HepG2 (cell line): ENCODE measurements around the gene ACTR3. TPM values are rescaled to one million over a fixed set of nuclear protein-coding genes. Genes with fewer than 3 reads are reported as not detected.

ENCODE experiments used
- ATAC-seq: fragments of 200-7000 bp; cut with Tn5 transposase; 3 replicates; pipeline ENCODE4 v1.9.1; 2020; ENCODE audit warnings: mild to moderate bottlenecking, moderate library complexity
- BruUV-seq: library from RNA; stranded (reverse); fragments of 400-500 nt; replicated peaks from 2 replicates; lab custom pipeline; 2021; lab: Mats Ljungman, UMichigan
- CTCF ChIA-PET: fragments of 300-600 bp; formaldehyde crosslinking; extraction: SDS; loops from one replicate; lab custom pipeline; 2021; ENCODE audit warnings: low total read pairs, inconsistent platforms, low intra/inter-chr PET ratio; lab: Yijun Ruan, JAX
- POLR2A ChIA-PET: fragments of 350-600 bp; sonication (Branson Sonifier 250); formaldehyde crosslinking; loops from one replicate; lab custom pipeline; 2020; ENCODE audit warnings: antibody characterized with exemption, inconsistent platforms; lab: Yijun Ruan, JAX
- DNase-seq: peaks from one replicate; pipeline ENCODE4 v3.0.0-alpha.2; 2015; ENCODE audit warnings: low spot score
- FAIRE-seq: peaks from 3 replicates; lab custom pipeline; 2011; peaks lifted over from hg19 to GRCh38; lab: Jason Lieb, UNC
- H2AFZ ChIP-seq: one replicate; pipeline ENCODE4 v1.6.1; 2011; ENCODE audit warnings: low read length, inconsistent platforms
- H3K27ac ChIP-seq: fragments of 300-600 bp; 3 replicates; pipeline ENCODE4 v1.8.0; 2011; ENCODE audit warnings: mixed run types, mild to moderate bottlenecking, mixed read lengths, low read length, inconsistent platforms; ENCODE audit not compliant: insufficient read depth; ENCODE audit errors: extremely low read length
- H3K27me3 ChIP-seq, 2 experiments: fragments of 200-600 bp in 1 of 2; 2 replicates in 1 of 2; 3 replicates in 1 of 2; pipeline versions ENCODE4 v1.6.0 to v1.8.0; 2011; ENCODE audit warnings: low read length in 2 of 2, mild to moderate bottlenecking in 2 of 2, moderate library complexity in 2 of 2, inconsistent platforms in 1 of 2; ENCODE audit not compliant: insufficient read depth in 2 of 2, control insufficient read depth in 1 of 2
- H3K36me3 ChIP-seq, 2 experiments: fragments of 200-600 bp in 1 of 2; replicated peaks in 1 of 2; 2 replicates in 1 of 2; 3 replicates in 1 of 2; pipeline versions ENCODE4 v1.5.1 to v1.8.0; 2011; ENCODE audit warnings: low read length in 2 of 2, inconsistent platforms in 1 of 2; ENCODE audit not compliant: insufficient read depth in 2 of 2, control insufficient read depth in 1 of 2
- H3K4me1 ChIP-seq: 2 replicates; pipeline ENCODE4 v1.5.1; 2012; ENCODE audit warnings: low read length, inconsistent platforms; ENCODE audit not compliant: insufficient read depth
- H3K4me2 ChIP-seq: 2 replicates; pipeline ENCODE4 v1.6.0; 2011; ENCODE audit warnings: low read depth, low read length, inconsistent platforms
- H3K4me3 ChIP-seq, 3 experiments: fragments of 200-600 bp in 1 of 3; sonication (generic), shearing (Covaris generic) in 1 of 3; replicated peaks in 1 of 3; 2 replicates each; pipeline ENCODE4 v1.5.1; 2011 to 2016; ENCODE audit warnings: low read length in 3 of 3, inconsistent platforms in 2 of 3, low read depth in 2 of 3, mild to moderate bottlenecking in 2 of 3, control low read depth in 1 of 3, mixed read lengths in 1 of 3; ENCODE audit not compliant: insufficient read depth in 1 of 3
- H3K79me2 ChIP-seq: one replicate; pipeline ENCODE4 v1.6.1; 2011; ENCODE audit warnings: low read length, inconsistent platforms; ENCODE audit not compliant: insufficient read depth
- H3K9ac ChIP-seq: 2 replicates; pipeline ENCODE4 v1.6.0; 2011; ENCODE audit warnings: mild to moderate bottlenecking, low read depth, low read length, inconsistent platforms; ENCODE audit not compliant: insufficient read depth
- H3K9me3 ChIP-seq: 2 replicates; pipeline ENCODE4 v1.5.1; 2012; ENCODE audit warnings: mild to moderate bottlenecking, low read length
- H4K20me1 ChIP-seq: 2 replicates; pipeline ENCODE4 v1.6.0; 2011; ENCODE audit warnings: inconsistent platforms, mild to moderate bottlenecking, low read length, moderate library complexity; ENCODE audit not compliant: insufficient read depth
- AKAP8 ChIP-seq: sonication (generic); formaldehyde crosslinking; IDR thresholded peaks from 2 replicates; pipeline ENCODE4 v1.5.1; 2020; ENCODE audit warnings: mild to moderate bottlenecking, missing genetic modification reagents
- ARNT ChIP-seq: fragments of 450-650 bp; IDR thresholded peaks from 2 replicates; pipeline ENCODE4 v1.6.1; 2017
- BORCS8-MEF2B ChIP-seq: sonication (generic); formaldehyde crosslinking; IDR thresholded peaks from 2 replicates; pipeline ENCODE4 v1.8.0; 2022; ENCODE audit warnings: mild to moderate bottlenecking, missing genetic modification reagents
- CEBPG ChIP-seq: IDR thresholded peaks from 2 replicates; pipeline ENCODE4 v1.6.1; 2016
- CREBL2 ChIP-seq: sonication (generic); formaldehyde crosslinking; IDR thresholded peaks from 2 replicates; pipeline ENCODE4 v1.8.1; 2023; ENCODE audit warnings: missing genetic modification reagents, mild to moderate bottlenecking, borderline replicate concordance
- HDAC2 ChIP-seq: sonication (generic); formaldehyde crosslinking; IDR thresholded peaks from 2 replicates; pipeline ENCODE4 v1.4.0; 2020; ENCODE audit warnings: missing genetic modification reagents
- HOXA5 ChIP-seq: sonication (generic); formaldehyde crosslinking; IDR thresholded peaks from 2 replicates; pipeline ENCODE4 v1.4.0; 2020; ENCODE audit warnings: missing genetic modification reagents
- MAFG ChIP-seq: sonication (generic); formaldehyde crosslinking; IDR thresholded peaks from 2 replicates; pipeline ENCODE4 v1.5.1; 2020; ENCODE audit warnings: mild to moderate bottlenecking, missing genetic modification reagents
- MEIS1 ChIP-seq: sonication (generic); formaldehyde crosslinking; IDR thresholded peaks from 2 replicates; pipeline ENCODE4 v1.9.0; 2021; ENCODE audit warnings: mild to moderate bottlenecking, missing genetic modification reagents, moderate library complexity, borderline replicate concordance
- NAIF1 ChIP-seq: sonication (generic); formaldehyde crosslinking; IDR thresholded peaks from 2 replicates; pipeline ENCODE4 v1.5.0; 2020; ENCODE audit warnings: mild to moderate bottlenecking, missing genetic modification reagents, borderline replicate concordance
- REPIN1 ChIP-seq: sonication (generic); formaldehyde crosslinking; IDR thresholded peaks from 2 replicates; pipeline ENCODE4 v1.8.0; 2022; ENCODE audit warnings: missing genetic modification reagents, low read depth, mild to moderate bottlenecking, borderline replicate concordance
- TFDP1 ChIP-seq: IDR thresholded peaks from 2 replicates; pipeline ENCODE4 v1.6.1; 2016; ENCODE audit warnings: missing compliant biosample characterization, missing genetic modification reagents, borderline replicate concordance
- ZBTB8A ChIP-seq: sonication (generic); formaldehyde crosslinking; IDR thresholded peaks from 2 replicates; pipeline ENCODE4 v1.4.0; 2020; ENCODE audit warnings: mild to moderate bottlenecking, low read depth, missing genetic modification reagents, borderline replicate concordance
- ZNF292 ChIP-seq: sonication (generic); formaldehyde crosslinking; IDR thresholded peaks from 2 replicates; pipeline ENCODE4 v1.8.1; 2022; ENCODE audit warnings: mild to moderate bottlenecking, low read depth, missing genetic modification reagents, borderline replicate concordance
- ZNF550 ChIP-seq: sonication (generic); formaldehyde crosslinking; IDR thresholded peaks from 2 replicates; pipeline ENCODE4 v1.4.0; 2020; ENCODE audit warnings: mild to moderate bottlenecking, missing genetic modification reagents, borderline replicate concordance
- ZNF629 ChIP-seq: sonication (generic); formaldehyde crosslinking; conservative IDR thresholded peaks from 2 replicates; pipeline ENCODE4 v1.5.0; 2020; ENCODE audit warnings: missing genetic modification reagents
- ZNF703 ChIP-seq: sonication (generic); formaldehyde crosslinking; IDR thresholded peaks from 2 replicates; pipeline ENCODE4 v1.5.1; 2020; ENCODE audit warnings: missing genetic modification reagents, mild to moderate bottlenecking, moderate library complexity, borderline replicate concordance
- ZNF761 ChIP-seq: sonication (generic); formaldehyde crosslinking; conservative IDR thresholded peaks from 2 replicates; pipeline ENCODE4 v1.4.0; 2020; ENCODE audit warnings: mild to moderate bottlenecking, missing genetic modification reagents
- WGBS: methylation state at CpG from one replicate; pipeline ENCODE4 v1.1.6; 2017; ENCODE audit warnings: low lambda C conversion rate; 5-methylcytosine and 5-hydroxymethylcytosine counted together
- in situ Hi-C: cut with HindIII; loops from 2 replicates; pipeline ENCODE4 v1.10.0; 2017; ENCODE audit warnings: low pct_unique_long_range_greater_than_20kb; ENCODE audit not compliant: extremely low pct_ligation_motif_present
- intact Hi-C: fragments of 100-400 bp; cut with micrococcal nuclease; formaldehyde crosslinking; loops from one replicate; pipeline ENCODE4 v1.10.0; 2022; ENCODE audit not compliant: unreplicated experiment
- polyA plus RNA-seq, 8 experiments: library from polyadenylated mRNA; depleted of rRNA in 3 of 8; stranded (reverse) in 7 of 8; unstranded in 1 of 8; fragments of >200 nt; fragmentation: Illumina TruSeq in 4 of 8; extraction: Trizol in 4 of 8; gene quantifications; 2 replicates each; pipeline versions ENCODE4 v1.2.1 to v1.2.3, GENCODE V29; 2011 to 2016; ENCODE audit warnings: low read depth in 4 of 8, missing spikeins in 1 of 8, mixed read lengths in 1 of 8; ENCODE audit not compliant: insufficient read depth in 1 of 8
- total RNA-seq, 5 experiments: library from RNA; depleted of rRNA; stranded (reverse); fragments of >200 nt; fragmentation: Illumina TruSeq; extraction: Trizol; gene quantifications; 2 replicates each; pipeline ENCODE4 v1.2.3, GENCODE V29; 2016; ENCODE audit warnings: low read depth in 1 of 5
- TF ChIP-seq, protein P1 (sequence below): IDR thresholded peaks from 2 replicates; pipeline ENCODE4 v1.6.1; 2016
- TF ChIP-seq, protein P2 (sequence below): sonication (generic); formaldehyde crosslinking; IDR thresholded peaks from 2 replicates; pipeline ENCODE4 v1.4.0; 2020; ENCODE audit warnings: low read depth, mild to moderate bottlenecking, missing genetic modification reagents

The ACTR3 gene
- total and polyA plus RNA-seq, 2 of the 13 experiments (the other 11 are each of a cell fraction or from before 2014, with no cell fraction given) = 123 to 225 TPM

- TF ChIP-seq, protein P1, sequence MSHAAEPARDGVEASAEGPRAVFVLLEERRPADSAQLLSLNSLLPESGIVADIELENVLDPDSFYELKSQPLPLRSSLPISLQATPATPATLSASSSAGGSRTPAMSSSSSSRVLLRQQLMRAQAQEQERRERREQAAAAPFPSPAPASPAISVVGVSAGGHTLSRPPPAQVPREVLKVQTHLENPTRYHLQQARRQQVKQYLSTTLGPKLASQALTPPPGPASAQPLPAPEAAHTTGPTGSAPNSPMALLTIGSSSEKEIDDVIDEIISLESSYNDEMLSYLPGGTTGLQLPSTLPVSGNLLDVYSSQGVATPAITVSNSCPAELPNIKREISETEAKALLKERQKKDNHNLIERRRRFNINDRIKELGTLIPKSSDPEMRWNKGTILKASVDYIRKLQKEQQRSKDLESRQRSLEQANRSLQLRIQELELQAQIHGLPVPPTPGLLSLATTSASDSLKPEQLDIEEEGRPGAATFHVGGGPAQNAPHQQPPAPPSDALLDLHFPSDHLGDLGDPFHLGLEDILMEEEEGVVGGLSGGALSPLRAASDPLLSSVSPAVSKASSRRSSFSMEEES (CRISPR knock-in tag) = peak; percentile 40; the same call in 1 of the 2 replicates
- peak; percentile 66 for TF ChIP-seq CEBPG (CRISPR knock-in tag)
- TF ChIP-seq ARNT = no peak
- TF ChIP-seq TFDP1 = peak; percentile 39; the same call in 1 of the 2 replicates
- peak; percentile 75; the same call in 1 of the 2 replicates for TF ChIP-seq HDAC2 (CRISPR knock-in tag)
- TF ChIP-seq ZNF292 (CRISPR knock-in tag) = no peak; the same call in 1 of the 2 replicates
- TF ChIP-seq ZNF761 (CRISPR knock-in tag) = no peak
Measured at GRCh38 chr2:113965644-113966043, 75.8 kb downstream of the ACTR3 start (continued).

DNA sequence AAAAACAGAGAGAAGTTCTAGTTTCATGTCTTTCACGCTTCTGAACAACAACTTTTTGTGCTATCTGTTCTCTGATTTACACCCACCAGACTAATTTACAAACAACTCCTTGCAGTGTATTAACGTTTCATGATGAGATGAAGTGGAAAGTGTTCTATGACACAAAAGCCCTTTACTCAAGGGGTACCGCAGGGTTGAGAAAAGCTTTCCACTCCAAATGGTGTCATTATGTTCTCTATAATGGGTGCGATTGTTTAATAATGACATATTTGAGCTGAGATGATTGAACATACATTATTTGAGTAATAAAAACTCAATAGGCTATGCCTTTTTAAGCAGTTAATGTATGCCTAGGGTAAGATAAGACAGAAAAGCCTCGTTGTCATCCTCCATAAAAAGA lies 76.3 kb downstream of the ACTR3 start:
- H4K20me1 ChIP-seq = no peaks in the 10 kb centered on the region
- peak overlapping the region; percentile 79 for H3K27ac ChIP-seq
- BruUV-seq = no TSS peak
- H2AFZ ChIP-seq = no peak overlapping the region
- POLR2A ChIA-PET = interaction anchor here (0.7 to 6.0 kb wide), 6 partner anchors 8 to 585 kb away, joined by 3 to 103 read pairs (median 4); partner anchors contain the start of gene SLC35F5
- no peak for DNase-seq
- no peaks in the 10 kb centered on the region for H3K27me3 ChIP-seq
- intact Hi-C loops (loop anchor here (5.0 kb wide), 1 partner anchor 209 kb away; the partner anchor contains the start of gene SLC35F5), in situ Hi-C loops (no loop called here)
- CTCF ChIA-PET = interaction anchor here (1.3 to 4.4 kb wide), 3 partner anchors 13 to 585 kb away, joined by 3 to 70 read pairs (median 17); no protein-coding TSS in a partner anchor
- WGBS = 90% methylated on average over 5 of the region's 5 CpGs
- FAIRE-seq = no peak
- H3K4me3 ChIP-seq = no peak overlapping the region
- H3K4me2 ChIP-seq = peak overlapping the region; percentile 44; the same call in 1 of the 2 replicates
- peak overlapping the region; percentile 54; the same call in 1 of the 2 replicates for H3K9ac ChIP-seq
- H3K9me3 ChIP-seq = no peaks in the 10 kb centered on the region
- H3K36me3 ChIP-seq = no peaks in the 10 kb centered on the region
- no peak for ATAC-seq
- peaks cover 39% of the 10 kb centered on the region for H3K4me1 ChIP-seq
- no peaks in the 10 kb centered on the region for H3K79me2 ChIP-seq
- TF ChIP-seq CREBL2 (CRISPR knock-in tag) (no peak), ZNF703 (no peak), NAIF1 (CRISPR knock-in tag) (no peak), ZNF550 (CRISPR knock-in tag) (no peak), MEIS1 (CRISPR knock-in tag) (no peak), ZNF629 (CRISPR knock-in tag) (0 out of 2 replicates have a peak, but pooled peaks have one; percentile 20), REPIN1 (CRISPR knock-in tag) (no peak), MAFG (CRISPR knock-in tag) (no peak), HOXA5 (CRISPR knock-in tag) (0 out of 2 replicates have a peak, but pooled peaks have one; percentile 37), ZBTB8A (CRISPR knock-in tag) (no peak), ZNF761 (CRISPR knock-in tag) (no peak), AKAP8 (CRISPR knock-in tag) (no peak), BORCS8-MEF2B (CRISPR knock-in tag) (no peak)
- TF ChIP-seq, protein P2, sequence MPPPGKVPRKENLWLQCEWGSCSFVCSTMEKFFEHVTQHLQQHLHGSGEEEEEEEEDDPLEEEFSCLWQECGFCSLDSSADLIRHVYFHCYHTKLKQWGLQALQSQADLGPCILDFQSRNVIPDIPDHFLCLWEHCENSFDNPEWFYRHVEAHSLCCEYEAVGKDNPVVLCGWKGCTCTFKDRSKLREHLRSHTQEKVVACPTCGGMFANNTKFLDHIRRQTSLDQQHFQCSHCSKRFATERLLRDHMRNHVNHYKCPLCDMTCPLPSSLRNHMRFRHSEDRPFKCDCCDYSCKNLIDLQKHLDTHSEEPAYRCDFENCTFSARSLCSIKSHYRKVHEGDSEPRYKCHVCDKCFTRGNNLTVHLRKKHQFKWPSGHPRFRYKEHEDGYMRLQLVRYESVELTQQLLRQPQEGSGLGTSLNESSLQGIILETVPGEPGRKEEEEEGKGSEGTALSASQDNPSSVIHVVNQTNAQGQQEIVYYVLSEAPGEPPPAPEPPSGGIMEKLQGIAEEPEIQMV (CRISPR knock-in tag) = no peak
